Ishikawa (cell line): Measurements from ENCODE around the gene ADPGK.

ENCODE experiments used
- CEBPB ChIP-seq: IDR thresholded peaks from 2 replicates; pipeline ENCODE4 v1.6.1; 2012
- CREB1 ChIP-seq: IDR thresholded peaks from 2 replicates; pipeline ENCODE4 v1.6.1; 2012; ENCODE audit warnings: low read depth
- EGR1 ChIP-seq: IDR thresholded peaks from 2 replicates; pipeline ENCODE4 v1.6.1; 2012
- EP300 ChIP-seq: IDR thresholded peaks from 2 replicates; pipeline ENCODE4 v1.6.1; 2012; ENCODE audit warnings: borderline replicate concordance
- FOXM1 ChIP-seq: IDR thresholded peaks from 2 replicates; pipeline ENCODE4 v1.6.1; 2012; ENCODE audit warnings: low read depth, borderline replicate concordance
- MAX ChIP-seq: IDR thresholded peaks from 2 replicates; pipeline ENCODE4 v1.6.1; 2012
- NFIC ChIP-seq: IDR thresholded peaks from 2 replicates; pipeline ENCODE4 v1.6.1; 2012
- RAD21 ChIP-seq: IDR thresholded peaks from 2 replicates; pipeline ENCODE4 v1.6.1; 2012; ENCODE audit warnings: low read depth
- REST ChIP-seq: IDR thresholded peaks from 2 replicates; pipeline ENCODE4 v1.6.1; 2012; ENCODE audit warnings: low read depth, mild to moderate bottlenecking
- TAF1 ChIP-seq: IDR thresholded peaks from 2 replicates; pipeline ENCODE4 v1.6.1; 2012; ENCODE audit warnings: low read depth, mild to moderate bottlenecking
- TCF12 ChIP-seq: IDR thresholded peaks from 2 replicates; pipeline ENCODE4 v1.6.1; 2012; ENCODE audit warnings: low read depth
- TEAD4 ChIP-seq: IDR thresholded peaks from 2 replicates; pipeline ENCODE4 v1.6.1; 2012
- USF1 ChIP-seq: IDR thresholded peaks from 2 replicates; pipeline ENCODE4 v1.6.1; 2012
- YY1 ChIP-seq: IDR thresholded peaks from 2 replicates; pipeline ENCODE4 v1.6.1; 2012; ENCODE audit warnings: low read depth
- ZBTB7A ChIP-seq: IDR thresholded peaks from 2 replicates; pipeline ENCODE4 v1.6.1; 2012; ENCODE audit warnings: low read depth

Gene ADPGK

GRCh38 chr15:72797834-72798233, 14.3 kb upstream of the ADPGK start:
- no peak for TF ChIP-seq RAD21
- TF ChIP-seq FOXM1 = no peak
- no peak for TF ChIP-seq USF1
- TF ChIP-seq MAX = no peak
- no peak for TF ChIP-seq TCF12
- TF ChIP-seq EGR1 = no peak
- TF ChIP-seq EP300 = no peak
- TF ChIP-seq TAF1 = no peak
- no peak for TF ChIP-seq TEAD4
- no peak for TF ChIP-seq YY1
- TF ChIP-seq CEBPB = no peak

- TF ChIP-seq TAF1 (no peak), MAX (no peak), EGR1 (no peak), NFIC (no peak), CREB1 (no peak), EP300 (no peak), TCF12 (no peak), CEBPB (no peak), REST (no peak), FOXM1 (no peak), TEAD4 (no peak), YY1 (no peak), ZBTB7A (no peak), USF1 (no peak), RAD21 (no peak)
Observed at GRCh38 chr15:72797338-72797689, 13.8 kb upstream of the ADPGK start.

- TF ChIP-seq REST = no peak
- TF ChIP-seq ZBTB7A = no peak
- peak; percentile 46; the same call in 1 of the 2 replicates for TF ChIP-seq RAD21
- no peak for TF ChIP-seq EP300
Observed at GRCh38 chr15:72796515-72797337, 13.2 kb upstream of the ADPGK start.

- TF ChIP-seq FOXM1 = no peak
- TF ChIP-seq NFIC = no peak
- TF ChIP-seq YY1 = no peak
- no peak for TF ChIP-seq CREB1
- no peak for TF ChIP-seq TCF12
- TF ChIP-seq RAD21 = no peak
- no peak for TF ChIP-seq EP300
Observed at GRCh38 chr15:72796210-72796514, 12.6 kb upstream of the ADPGK start.

GRCh38 chr15:72793766-72794660, 10.5 kb upstream of the ADPGK start:
- TF ChIP-seq FOXM1 (no peak), TEAD4 (no peak), EGR1 (no peak), CEBPB (no peak), RAD21 (no peak), MAX (no peak), TAF1 (no peak), YY1 (no peak), NFIC (no peak), USF1 (no peak)
